Measurements from ENCODE around the gene PSMA6.

DNA sequence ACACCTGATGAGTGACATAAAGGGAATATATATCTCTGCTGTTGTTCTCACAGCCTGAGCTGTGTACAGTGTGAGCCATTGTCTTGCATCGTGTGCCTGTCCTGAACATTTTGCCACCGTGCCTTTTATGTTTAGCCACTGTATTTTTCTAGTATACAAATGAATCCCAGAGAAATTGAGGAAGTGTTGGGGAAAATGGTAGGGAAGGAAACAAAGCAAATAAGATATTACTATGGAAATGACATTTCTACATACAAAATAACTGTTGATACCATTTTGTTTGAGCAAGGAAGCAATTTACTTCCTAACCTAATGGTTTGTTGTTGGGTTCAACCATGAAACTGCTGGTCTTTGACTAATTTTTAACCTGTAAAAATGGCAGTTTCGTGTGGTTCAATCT lies 5.5 kb downstream of the PSMA6 start:
- TF ChIP-seq EZH2phosphoT487 (IDR thresholded peaks at IDR 0.05; ENCODE audit: borderline replicate concordance, low read length) = no peak
- no peak for TF ChIP-seq CTCF (IDR thresholded peaks at IDR 0.05; ENCODE audit: low read depth, low read length, poor library complexity, severe bottlenecking)

Measured in DOHH2 (cell line).